NK-92 (cell line): ENCODE data around the gene RBM44.
"Not testable (repeated sequence)": the region's sequence is repeated elsewhere in the genome, so short reads cannot be mapped to it uniquely, and the experiment has no call there.

Experiments
- DNase-seq: peaks from one replicate; lab custom pipeline; 2025; ENCODE audit not compliant: unreplicated experiment; lab: John Stamatoyannopoulos, UW

RBM44 gene

GRCh38 chr2:237857791-237858190 is 59.2 kb downstream of the RBM44 start:
- no peak for DNase-seq

DNA sequence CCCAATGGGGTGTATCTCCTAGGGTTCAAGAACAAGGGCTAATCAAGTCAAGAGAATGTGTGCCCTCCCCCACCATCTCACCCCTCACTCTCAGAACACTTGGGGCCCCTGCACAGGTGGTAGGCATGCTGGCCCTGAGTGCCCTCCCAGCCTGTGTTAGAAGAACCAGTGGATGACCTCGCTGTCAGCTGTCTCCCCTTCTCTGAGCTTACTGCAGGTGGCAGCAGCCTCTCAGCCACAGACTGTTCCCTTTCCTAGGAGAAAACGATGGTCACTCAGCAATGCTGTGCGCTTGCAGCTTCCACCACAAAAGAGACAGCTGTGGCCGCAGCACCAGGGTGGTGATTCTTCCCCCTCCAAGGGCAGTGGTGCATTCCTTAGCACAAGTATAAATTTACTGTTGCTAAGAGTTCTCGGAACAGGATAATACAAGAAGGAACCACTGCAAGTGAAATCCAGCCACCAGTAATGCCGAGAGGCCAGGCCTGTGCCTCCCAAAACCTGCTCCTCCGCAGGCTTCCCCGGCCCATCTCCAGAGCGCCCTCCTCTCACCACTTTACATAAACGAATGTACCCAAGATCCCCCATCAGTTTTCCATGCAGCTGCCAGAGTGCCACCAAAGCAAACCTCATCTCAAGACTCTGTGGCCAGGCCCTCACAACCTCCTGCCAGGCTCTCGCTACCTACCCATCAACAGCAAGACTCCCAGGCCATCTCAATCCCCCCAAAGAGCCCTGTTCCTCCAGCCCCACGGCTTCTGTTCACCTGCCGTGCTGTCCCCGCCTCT is 59.9 kb downstream of the RBM44 start:
- no peak for DNase-seq

GRCh38 chr2:237859082-237859433 is 60.5 kb downstream of the RBM44 start:
- no peak for DNase-seq

DNA sequence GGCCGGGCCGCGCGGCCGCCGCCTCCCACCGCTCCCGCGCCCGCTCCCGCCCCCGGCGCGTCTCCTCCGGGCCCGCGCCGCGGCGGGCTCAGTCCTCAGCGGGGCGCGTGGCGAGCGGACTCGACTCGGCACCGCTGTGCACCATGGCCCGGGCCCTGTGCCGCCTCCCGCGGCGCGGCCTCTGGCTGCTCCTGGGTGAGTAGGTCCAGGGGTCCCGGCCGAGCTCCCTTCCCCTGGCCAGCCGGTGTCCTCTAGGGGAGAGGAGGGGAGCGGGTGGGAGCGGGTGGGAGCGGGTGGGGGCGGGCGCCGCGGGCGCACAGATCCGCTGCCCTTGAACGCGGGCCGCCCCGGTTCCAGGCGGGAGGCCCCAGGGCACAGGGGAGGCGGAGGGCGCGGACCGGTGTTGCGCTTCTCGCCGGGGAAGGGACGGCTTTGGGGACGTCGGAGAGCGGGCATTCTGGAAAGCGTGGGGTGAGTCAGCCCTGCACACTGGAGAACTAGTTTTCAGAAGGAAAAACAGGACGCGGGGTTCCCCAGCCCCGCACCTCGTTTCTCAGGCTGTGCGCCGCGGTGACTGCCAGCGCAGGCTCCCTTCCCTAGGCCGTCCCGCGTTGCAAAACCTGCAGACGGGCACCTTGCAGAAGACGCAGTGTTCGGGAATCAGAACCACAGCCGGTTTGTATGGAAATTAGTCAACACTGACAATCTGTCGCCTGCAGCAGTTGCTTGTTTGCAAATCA is 61.1 kb downstream of the RBM44 start, which contains the start of gene RAMP1:
TSS of gene RAMP1 (plus strand) at position 91 of the 740 bp plus-strand sequence. CDS start at position 144, 53 bp downstream.
- no peak for DNase-seq

- no peak for DNase-seq
Measured at GRCh38 chr2:237860273-237860935, 61.8 kb downstream of the RBM44 start.

DNA sequence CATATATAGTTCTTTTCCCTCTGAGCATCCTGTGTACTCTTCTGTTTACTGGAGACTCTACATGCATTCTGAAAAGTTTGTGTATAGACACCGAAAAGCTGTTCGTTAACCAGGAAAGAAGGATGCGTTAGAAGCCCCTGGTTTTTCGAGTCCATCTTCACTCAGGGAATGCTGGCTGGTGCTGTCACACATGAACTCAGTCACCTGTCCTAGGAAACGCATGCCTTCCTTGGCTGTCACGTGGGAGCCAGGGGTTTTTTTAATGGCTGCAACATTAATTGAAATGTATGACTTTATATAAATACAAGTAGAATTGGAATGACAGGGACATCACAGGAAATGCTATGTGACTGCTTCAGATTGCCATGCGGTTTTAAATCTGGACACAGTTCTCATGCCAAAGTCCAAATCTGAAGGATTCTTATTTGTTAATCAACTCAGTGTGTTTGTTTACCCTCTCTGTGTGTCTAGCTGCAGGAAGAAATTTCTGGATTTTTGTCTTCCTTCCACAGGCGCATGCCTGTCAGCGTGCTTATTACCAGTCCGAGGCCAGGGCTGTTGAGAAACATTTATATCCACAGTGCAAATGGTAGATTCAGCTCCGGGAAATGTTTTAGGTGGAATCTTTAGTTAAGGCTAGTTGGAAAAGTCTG is 63.4 kb downstream of the RBM44 start:
- no peak for DNase-seq

GRCh38 chr2:237862528-237862895 is 63.9 kb downstream of the RBM44 start:
- DNase-seq = no peak

GRCh38 chr2:237863102-237863511 is 64.5 kb downstream of the RBM44 start:
- no peak for DNase-seq

GRCh38 chr2:237863689-237864443 is 65.3 kb downstream of the RBM44 start:
- no peak for DNase-seq

GRCh38 chr2:237864444-237864931 is 65.9 kb downstream of the RBM44 start:
- DNase-seq = no peak

DNA sequence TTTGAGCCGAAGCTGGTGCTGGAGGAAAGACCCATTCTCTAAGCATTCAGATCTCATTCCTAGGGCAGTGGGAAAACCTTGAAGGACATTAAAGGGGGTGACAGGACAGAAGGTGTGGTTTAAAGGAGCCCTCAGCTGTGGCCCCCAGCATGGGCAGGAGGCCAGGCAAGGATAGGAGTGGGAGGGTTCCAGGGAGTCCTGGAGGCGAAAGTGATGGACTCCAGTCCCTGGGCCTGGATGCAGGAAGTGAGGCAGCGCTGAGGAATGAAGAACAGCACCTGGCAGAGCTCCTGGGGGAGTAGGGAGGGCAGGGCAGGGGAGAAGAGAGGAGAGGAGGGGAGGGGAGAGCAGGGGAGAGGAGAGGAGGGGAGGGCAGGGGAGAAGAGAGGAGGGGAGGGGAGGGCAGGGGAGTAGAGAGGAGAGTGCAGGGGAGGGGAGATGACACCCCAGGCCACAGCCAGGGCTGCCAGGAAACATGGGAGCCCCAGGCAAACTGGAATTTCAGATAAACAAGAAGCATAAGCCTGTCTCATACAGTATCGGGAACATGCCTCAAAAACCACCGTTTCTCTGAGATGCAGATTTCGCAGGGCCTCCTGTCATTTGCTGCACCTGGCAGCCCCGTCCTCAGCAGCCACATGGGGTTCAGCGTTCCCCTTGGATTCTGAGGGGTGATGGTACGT is 66.5 kb downstream of the RBM44 start:
- no peak for DNase-seq

DNA sequence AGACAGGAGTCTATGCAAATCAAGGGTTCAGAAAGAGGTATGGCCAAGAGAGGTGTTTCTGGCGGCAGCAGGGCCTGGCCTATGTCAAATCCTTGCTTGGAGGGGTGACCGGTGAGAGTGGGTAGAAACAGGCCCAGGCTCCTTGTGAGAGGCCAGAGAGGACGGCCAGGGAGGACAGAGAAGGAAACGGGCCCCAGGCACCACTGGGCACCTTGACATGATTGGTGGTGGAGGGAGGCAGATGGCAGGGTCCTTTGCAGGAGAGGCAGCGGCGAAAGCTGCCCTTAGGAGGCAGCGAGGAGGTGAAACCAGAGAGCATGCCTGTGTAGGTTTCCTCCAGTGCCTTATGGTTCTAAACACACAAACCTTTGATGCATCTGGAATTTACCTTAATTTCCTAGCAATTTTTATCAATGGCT is 67.1 kb downstream of the RBM44 start:
- no peak for DNase-seq

- DNase-seq = no peak
Measured at GRCh38 chr2:237866101-237866621, 67.6 kb downstream of the RBM44 start.

GRCh38 chr2:237867465-237867864 is 68.9 kb downstream of the RBM44 start:
- DNase-seq = no peak

DNA sequence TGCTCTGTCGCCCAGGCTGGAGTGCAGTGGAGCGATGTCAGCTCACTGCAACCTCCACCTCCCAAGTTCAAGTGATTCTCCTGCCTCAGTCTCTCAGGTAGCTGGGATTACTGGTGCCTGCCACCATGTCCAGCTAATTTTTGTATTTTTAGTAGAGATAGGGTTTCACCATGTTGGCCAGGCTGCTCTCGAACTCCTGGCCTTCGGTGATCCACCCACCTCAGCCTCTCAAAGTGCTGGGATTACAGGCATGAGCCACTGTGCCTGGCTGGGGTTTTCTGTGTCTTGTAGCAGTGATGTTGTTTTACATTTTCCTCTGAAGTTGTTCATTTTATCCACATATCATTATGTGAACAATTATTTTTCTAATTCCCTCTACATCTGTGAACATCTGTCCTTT is 69.5 kb downstream of the RBM44 start:
- not testable (repeated sequence) for DNase-seq

- no peak for DNase-seq
Measured at GRCh38 chr2:237868631-237869342, 70.2 kb downstream of the RBM44 start.

- DNase-seq = no peak
Measured at GRCh38 chr2:237869343-237870102, 70.9 kb downstream of the RBM44 start.

GRCh38 chr2:237870126-237870525 is 71.5 kb downstream of the RBM44 start:
- no peak for DNase-seq
